ENCODE measurements around the gene TENM4.

DNA sequence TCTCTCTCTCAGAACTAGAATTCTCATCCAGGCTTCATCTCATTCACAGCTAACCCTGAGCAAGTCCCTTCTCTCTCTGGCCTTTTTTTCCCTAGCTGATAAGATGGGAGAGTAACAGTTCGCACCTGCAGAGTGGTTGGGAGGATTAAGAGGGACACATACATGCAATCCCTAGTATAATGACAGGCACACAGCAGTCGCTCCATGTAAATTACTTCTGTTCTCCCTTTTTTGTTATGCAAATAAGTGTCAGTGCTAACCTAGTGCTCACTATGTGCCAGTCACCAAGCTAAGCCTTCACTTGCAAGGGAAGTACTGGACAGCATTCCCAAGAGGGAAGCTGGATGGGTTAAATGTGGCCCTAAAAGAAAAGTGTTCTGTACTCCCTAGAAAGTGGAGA, 63.4 kb downstream of the TENM4 start:
- TF ChIP-seq NR2C2 (CRISPR knock-in tag; IDR thresholded peaks at IDR 0.05) (no peak), GABPB1 (CRISPR knock-in tag; IDR thresholded peaks at IDR 0.05) (no peak), CTCF (IDR thresholded peaks at IDR 0.05) (no peak), CREB1 (CRISPR knock-in tag; IDR thresholded peaks at IDR 0.05) (no peak), RELA (CRISPR knock-in tag; IDR thresholded peaks at IDR 0.05; ENCODE audit: borderline replicate concordance) (no peak), ZNF138 (CRISPR knock-in tag; conservative IDR thresholded peaks at IDR 0.05) (no peak), NFYB (CRISPR knock-in tag; conservative IDR thresholded peaks at IDR 0.05; ENCODE audit: low read depth) (no peak), ATF2 (CRISPR knock-in tag; IDR thresholded peaks at IDR 0.05; ENCODE audit: borderline replicate concordance, low read depth) (no peak), SOX15 (CRISPR knock-in tag; IDR thresholded peaks at IDR 0.05) (no peak), ETV6 (CRISPR knock-in tag; IDR thresholded peaks at IDR 0.05) (no peak), USF2 (CRISPR knock-in tag; IDR thresholded peaks at IDR 0.05) (no peak), TP53 (CRISPR knock-in tag; IDR thresholded peaks at IDR 0.05) (no peak), ATF3 (CRISPR knock-in tag; conservative IDR thresholded peaks at IDR 0.05) (no peak), FOXK1 (CRISPR knock-in tag; IDR thresholded peaks at IDR 0.05) (0 out of 2 replicates have a peak, but pooled peaks have one; percentile 14)

Data from WTC11 (cell line).